HG03097 (cell line): ENCODE data around the gene LCE3B.

Source experiments
- ATAC-seq: cut with Tn5 transposase; IDR thresholded peaks from one replicate; pipeline ENCODE4 v1.9.1; 2021; ENCODE audit not compliant: unreplicated experiment, low FRiP score

Gene LCE3B

GRCh38 chr1:152657677-152658076 lies 44.1 kb downstream of the LCE3B start:
- ATAC-seq: no peak

- no peak for ATAC-seq
Measured at GRCh38 chr1:152658649-152659048, 45.0 kb downstream of the LCE3B start.

DNA sequence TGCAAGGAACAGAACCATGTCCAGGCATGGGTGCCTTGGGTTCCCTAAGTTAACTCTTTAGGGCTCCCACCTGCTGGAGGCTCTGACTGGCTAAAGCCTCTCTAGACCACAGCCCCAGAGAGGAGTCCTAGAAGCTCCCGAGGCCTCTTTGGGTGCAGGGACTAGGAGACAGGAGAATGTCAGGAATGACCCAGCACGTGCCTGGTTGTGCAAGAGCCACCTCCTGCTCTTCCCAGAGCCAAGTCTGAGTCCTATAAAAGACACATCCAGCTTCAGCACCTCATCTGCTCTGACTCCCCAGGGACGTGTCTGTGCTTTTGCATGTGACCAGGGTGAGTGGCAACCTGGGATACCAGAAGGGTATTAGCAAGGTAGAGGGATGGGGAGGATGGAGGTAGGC lies 49.5 kb downstream of the LCE3B start, which contains the start of gene LCE2D:
LCE2D (plus strand) TSS at position 283 of the 400 bp plus-strand sequence. CDS start 726 bp downstream, outside the sequence.
- ATAC-seq: no peak
